HL-60 (cell line): ENCODE data around the gene CLN6.
"Not testable (repeated sequence)": the region's sequence is repeated elsewhere in the genome, so short reads cannot be mapped to it uniquely, and the experiment has no call there.

Source experiments
- DNase-seq, 2 experiments: peaks; one replicate each; pipeline ENCODE4 v3.0.0-alpha.2; 2010 to 2020; ENCODE audit warnings: low read depth in 1 of 2, low spot score in 1 of 2
- H3K27ac ChIP-seq: fragments of 250-450 bp; sonication (Bioruptor Pico); replicated peaks from 2 replicates; pipeline ENCODE4 v1.5.1; 2020; ENCODE audit warnings: mild to moderate bottlenecking, moderate library complexity
- H3K27me3 ChIP-seq: fragments of 250-450 bp; sonication (Bioruptor Pico); 2 replicates; pipeline ENCODE4 v1.5.1; 2021; ENCODE audit warnings: mild to moderate bottlenecking, moderate library complexity; ENCODE audit not compliant: insufficient read depth, poor library complexity, severe bottlenecking
- H3K4me3 ChIP-seq: replicated peaks from 2 replicates; pipeline ENCODE4 v1.5.1; 2011; ENCODE audit warnings: mild to moderate bottlenecking, control low read depth, low read length; ENCODE audit not compliant: insufficient read depth
- CTCF ChIP-seq: IDR thresholded peaks from one replicate; pipeline ENCODE4 v1.5.1; 2011; ENCODE audit warnings: low read length, control low read depth, inconsistent platforms; ENCODE audit not compliant: insufficient read depth
- GABPA ChIP-seq: IDR thresholded peaks from 2 replicates; pipeline ENCODE4 v1.6.1; 2012; ENCODE audit warnings: low read depth
- POLR2AphosphoS5 ChIP-seq: IDR thresholded peaks from 2 replicates; pipeline ENCODE4 v1.6.1; 2012; ENCODE audit warnings: low read depth
- REST ChIP-seq: IDR thresholded peaks from 2 replicates; pipeline ENCODE4 v1.6.1; 2012; ENCODE audit warnings: low read depth; ENCODE audit not compliant: insufficient replicate concordance
- SPI1 ChIP-seq: IDR thresholded peaks from 2 replicates; pipeline ENCODE4 v1.6.1; 2012; ENCODE audit warnings: low read depth, mild to moderate bottlenecking, borderline replicate concordance

Gene CLN6

GRCh38 chr15:68228971-68229385 is 550 bp downstream of the CLN6 start:
- H3K27me3 ChIP-seq: no peaks in the 10 kb centered on the region
- peak overlapping the region; percentile 63 for H3K4me3 ChIP-seq
- no peak for DNase-seq
- TF ChIP-seq GABPA (no peak), SPI1 (no peak), REST (peak; percentile 9)
- peak overlapping the region; percentile 91 for H3K27ac ChIP-seq

- TF ChIP-seq GABPA (no peak), SPI1 (no peak), REST (no peak), CTCF (no peak), POLR2AphosphoS5 (no peak)
- peak in 1 of 2 experiments; percentile 64 for DNase-seq
- Histone ChIP-seq H3K4me3 (peak overlapping the region; percentile 63), H3K27ac (peak overlapping the region; percentile 91), H3K27me3 (no peaks in the 10 kb centered on the region)
Measured at GRCh38 chr15:68228143-68228970, 1.2 kb downstream of the CLN6 start.

- H3K27me3 ChIP-seq: no peaks in the 10 kb centered on the region
- DNase-seq: no peak
- TF ChIP-seq POLR2AphosphoS5 (no peak), CTCF (no peak), SPI1 (no peak), REST (no peak), GABPA (no peak)
- H3K27ac ChIP-seq: peak overlapping the region; percentile 91
- peak overlapping the region; percentile 63 for H3K4me3 ChIP-seq
Measured at GRCh38 chr15:68227643-68228142, 1.8 kb downstream of the CLN6 start.

GRCh38 chr15:68225442-68225841 is 4.1 kb downstream of the CLN6 start:
- DNase-seq, H3K27ac ChIP-seq, H3K27me3 ChIP-seq, H3K4me3 ChIP-seq: not testable (repeated sequence)
